K562 (cell line): ENCODE results near the gene ACTL9. TPM values are rescaled to one million over a fixed set of nuclear protein-coding genes. Genes with fewer than 3 reads are reported as not detected.
A peak's percentile ranks its signal among the peaks of the same experiment; 100 is the strongest.

ENCODE experiments used
- BACH1 ChIP-seq: fragments of 200-800 bp; sonication (Bioruptor generic); IDR thresholded peaks from 2 replicates; pipeline ENCODE4 v1.6.1; 2016; ENCODE audit warnings: missing genetic modification characterization, missing compliant biosample characterization
- CHD1 ChIP-seq: fragments of 200-600 bp; sonication (generic); IDR thresholded peaks from one replicate; pipeline ENCODE4 v1.6.1; 2012; ENCODE audit warnings: mild to moderate bottlenecking, moderate library complexity, low read length, inconsistent platforms
- FIP1L1 ChIP-seq: fragments of 200-400 bp; formaldehyde crosslinking; IDR thresholded peaks from 2 replicates; pipeline ENCODE4 v1.6.1; 2018; ENCODE audit warnings: mild to moderate bottlenecking, low read depth, low read length; ENCODE audit not compliant: poor library complexity, severe bottlenecking
- FOSL1 ChIP-seq: fragments of 200-800 bp; sonication (Bioruptor generic); conservative IDR thresholded peaks from 2 replicates; pipeline ENCODE4 v1.6.1; 2016; ENCODE audit warnings: missing genetic modification characterization, missing compliant biosample characterization
- FOXA1 ChIP-seq: fragments of 450-650 bp; IDR thresholded peaks from 2 replicates; pipeline ENCODE4 v1.6.1; 2016; ENCODE audit warnings: mild to moderate bottlenecking, borderline replicate concordance
- FOXA3 ChIP-seq, 2 experiments: fragments of 450-650 bp in 1 of 2; sonication (generic) in 1 of 2; formaldehyde crosslinking; IDR thresholded peaks in 1 of 2; conservative IDR thresholded peaks in 1 of 2; 2 replicates each; pipeline versions ENCODE4 v1.4.0 to v1.8.0; 2020 to 2022; ENCODE audit warnings: mild to moderate bottlenecking in 2 of 2, missing genetic modification reagents in 1 of 2
- FOXK2 ChIP-seq, 2 experiments: fragments of 450-650 bp; IDR thresholded peaks in 1 of 2; conservative IDR thresholded peaks in 1 of 2; 2 replicates each; pipeline ENCODE4 v1.6.1; 2016; ENCODE audit warnings: low read depth in 2 of 2, mild to moderate bottlenecking in 1 of 2
- FOXP1 ChIP-seq: sonication (generic); formaldehyde crosslinking; IDR thresholded peaks from 2 replicates; pipeline ENCODE4 v1.8.0; 2022; ENCODE audit warnings: mild to moderate bottlenecking, missing genetic modification reagents
- HIVEP1 ChIP-seq: fragments of 250-450 bp; sonication (Bioruptor Pico); IDR thresholded peaks from 2 replicates; pipeline ENCODE4 v1.4.0; 2020; ENCODE audit warnings: mild to moderate bottlenecking
- JUND ChIP-seq, 2 experiments: IDR thresholded peaks; 2 replicates in 1 of 2; 3 replicates in 1 of 2; pipeline ENCODE4 v1.6.1; 2011; ENCODE audit warnings: borderline replicate concordance in 2 of 2, low read depth in 2 of 2, low read length in 2 of 2, improper control_type of control experiment in 1 of 2, missing biosample characterization in 1 of 2, missing genetic modification characterization in 1 of 2, missing genetic modification reagents in 1 of 2
- MAFF ChIP-seq: IDR thresholded peaks from 2 replicates; pipeline ENCODE4 v1.6.1; 2012; ENCODE audit warnings: low read length, improper control_type of control experiment
- MTA1 ChIP-seq: fragments of 450-650 bp; IDR thresholded peaks from 2 replicates; pipeline ENCODE4 v1.6.1; 2017; ENCODE audit warnings: borderline replicate concordance
- NR4A1 ChIP-seq, 2 experiments: fragments of 250-450 bp in 1 of 2; fragments of 450-650 bp in 1 of 2; sonication (Bioruptor Pico) in 1 of 2; IDR thresholded peaks; 2 replicates each; pipeline versions ENCODE4 v1.4.0 to v1.6.1; 2016 to 2020; ENCODE audit warnings: mild to moderate bottlenecking in 2 of 2, missing compliant biosample characterization in 1 of 2, missing genetic modification characterization in 1 of 2, moderate library complexity in 1 of 2
- RHOXF2B ChIP-seq: fragments of 250-450 bp; sonication (Bioruptor Pico); conservative IDR thresholded peaks from 2 replicates; pipeline ENCODE4 v1.5.1; 2021
- STAT5B ChIP-seq: fragments of 250-450 bp; sonication (Bioruptor Pico); IDR thresholded peaks from 2 replicates; pipeline ENCODE4 v1.8.0; 2021; ENCODE audit warnings: mild to moderate bottlenecking, inconsistent platforms
- TBP ChIP-seq: optimal IDR thresholded peaks from 2 replicates; pipeline ENCODE3; 2011; ENCODE audit warnings: low read depth, low read length, improper control_type of control experiment
- ZNF184 ChIP-seq: sonication (generic); formaldehyde crosslinking; IDR thresholded peaks from 2 replicates; pipeline ENCODE4 v1.5.0; 2020; ENCODE audit warnings: missing genetic modification reagents
- ZNF274 ChIP-seq: IDR thresholded peaks from 2 replicates; pipeline ENCODE4 v1.6.1; 2011; ENCODE audit warnings: low read depth, mild to moderate bottlenecking, low read length, moderate library complexity, borderline replicate concordance
- ZNF282 ChIP-seq: sonication (generic); formaldehyde crosslinking; IDR thresholded peaks from 2 replicates; pipeline ENCODE4 v1.8.1; 2023; ENCODE audit warnings: missing genetic modification reagents
- ZNF77 ChIP-seq: fragments of 250-450 bp; sonication (Bioruptor Pico); IDR thresholded peaks from 2 replicates; pipeline ENCODE4 v1.5.0; 2020
- polyA plus RNA-seq, 8 experiments: library from polyadenylated mRNA; depleted of rRNA in 4 of 8; stranded (reverse) in 5 of 8; unstranded in 3 of 8; fragments of >200 nt; fragmentation: Nextera tagmentation in 2 of 8; fragmentation: Illumina TruSeq in 1 of 8; extraction: Ambion mirVana in 2 of 8; extraction: Trizol in 1 of 8; gene quantifications; 2 replicates each; pipeline versions ENCODE4 v1.2.1 to v1.2.3, GENCODE V29; 2011 to 2014; ENCODE audit warnings: inconsistent platforms in 1 of 8, missing spikeins in 1 of 8
- total RNA-seq, 7 experiments: library from RNA; depleted of rRNA in 6 of 7; stranded (reverse); fragments of >200 nt in 6 of 7; fragmentation: Illumina TruSeq in 2 of 7; extraction: Trizol in 2 of 7; gene quantifications; 2 replicates each; pipeline versions ENCODE4 v1.2.1 to v1.2.3, GENCODE V29; 2011 to 2021; ENCODE audit warnings: low replicate concordance in 1 of 7
- TF ChIP-seq, protein P1 (sequence below), 2 experiments: fragments of 450-650 bp in 1 of 2; sonication (generic) in 1 of 2; formaldehyde crosslinking; conservative IDR thresholded peaks; 2 replicates each; pipeline versions ENCODE4 v1.4.0 to v1.8.1; 2020 to 2022; ENCODE audit warnings: mild to moderate bottlenecking in 1 of 2, missing genetic modification reagents in 1 of 2
- TF ChIP-seq, protein P2 (sequence below): fragments of 250-450 bp; sonication (Bioruptor Pico); IDR thresholded peaks from 2 replicates; pipeline ENCODE4 v1.8.0; 2022; ENCODE audit warnings: moderate library complexity, mild to moderate bottlenecking, inconsistent platforms
- TF ChIP-seq, protein P3 (sequence below): fragments of 200-800 bp; sonication (Bioruptor generic); IDR thresholded peaks from 2 replicates; pipeline ENCODE4 v1.6.1; 2017; ENCODE audit warnings: missing genetic modification characterization, missing compliant biosample characterization
- TF ChIP-seq, protein P4 (sequence below), 2 experiments: fragments of 200-800 bp in 1 of 2; sonication (Bioruptor generic) in 1 of 2; sonication (generic) in 1 of 2; formaldehyde crosslinking in 1 of 2; IDR thresholded peaks in 1 of 2; conservative IDR thresholded peaks in 1 of 2; 2 replicates each; pipeline versions ENCODE4 v1.5.0 to v1.6.1; 2016 to 2020; ENCODE audit warnings: missing compliant biosample characterization in 1 of 2, missing genetic modification characterization in 1 of 2, missing genetic modification reagents in 1 of 2

ACTL9 gene
- total and polyA plus RNA-seq, 9 of the 15 experiments (the other 6 are each of a cell fraction or from before 2014, with no cell fraction given): not detected

DNA sequence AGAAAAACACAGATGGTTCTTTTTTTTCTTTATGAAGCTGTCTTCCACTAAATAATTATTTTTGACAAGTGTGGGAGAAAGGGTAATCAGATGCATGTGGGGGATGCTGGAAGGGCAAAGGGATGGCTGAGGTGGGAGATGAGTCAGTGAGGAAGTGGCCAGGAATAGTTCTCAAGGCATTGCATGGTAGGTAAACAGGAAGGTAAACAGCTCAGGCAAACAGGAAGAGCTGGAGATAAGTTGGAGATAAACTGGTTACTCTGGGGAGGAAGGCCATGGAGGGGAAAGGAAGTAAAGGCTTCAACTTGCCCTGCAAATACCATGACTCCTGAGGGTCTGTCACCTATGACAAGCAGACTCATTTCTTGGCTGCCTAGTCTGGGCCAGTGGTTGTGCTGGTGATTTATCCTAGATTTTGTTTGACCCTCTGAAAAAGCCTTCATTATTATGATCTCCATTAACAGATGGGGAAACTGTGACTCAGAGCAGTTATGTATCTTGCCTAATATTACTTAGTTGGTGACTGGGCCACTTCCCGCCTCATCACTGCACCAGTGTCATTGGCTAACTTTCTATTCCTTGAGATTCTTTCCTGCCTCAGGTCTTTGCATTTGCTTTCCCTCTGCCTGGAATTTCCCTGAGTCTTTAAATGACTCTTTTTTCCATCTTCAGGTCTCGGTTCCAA, 17.1 kb downstream of the ACTL9 start (continued):
- TF ChIP-seq JUND (IDR thresholded peaks at IDR 0.05; ENCODE audit: borderline replicate concordance, low read depth, low read length) (peak; percentile 43; the same call in 1 of the 2 replicates), JUND (tag; IDR thresholded peaks at IDR 0.05; ENCODE audit: borderline replicate concordance, low read depth, low read length) (no peak), FOXP1 (CRISPR knock-in tag) (peak; percentile 97), TBP (no peak), FOXA1 (no peak; the same call in 1 of the 2 replicates), ZNF77 (no peak), FOXA3 (CRISPR knock-in tag; conservative IDR thresholded peaks at IDR 0.05 in 1 of 2, IDR thresholded peaks at IDR 0.05 in 1 of 2) (peak in 1 of 2 experiments; percentile 89; a peak in 2 of 4 replicates), BACH1 (tag) (peak; percentile 52; the same call in 1 of the 2 replicates), HIVEP1 (CRISPR knock-in tag) (no peak), FOSL1 (tag) (peak; percentile 81), MAFF (no peak), FIP1L1 (no peak), ZNF184 (CRISPR knock-in tag) (no peak), ZNF282 (CRISPR knock-in tag) (no peak), ZNF274 (no peak), STAT5B (CRISPR knock-in tag) (no peak), FOXK2 (conservative IDR thresholded peaks at IDR 0.05 in 1 of 2, IDR thresholded peaks at IDR 0.05 in 1 of 2; ENCODE audit: low read depth in 2 of 2) (0 out of 4 replicates have a peak, but pooled peaks of 1 of the 2 experiments have one; percentile 33), RHOXF2B (CRISPR knock-in tag) (no peak), CHD1 (no peak), NR4A1 (CRISPR knock-in tag; IDR thresholded peaks at IDR 0.05) (no peak), NR4A1 (tag; IDR thresholded peaks at IDR 0.05) (no peak), MTA1 (peak; percentile 46; the same call in 1 of the 2 replicates)
- TF ChIP-seq, protein P1, sequence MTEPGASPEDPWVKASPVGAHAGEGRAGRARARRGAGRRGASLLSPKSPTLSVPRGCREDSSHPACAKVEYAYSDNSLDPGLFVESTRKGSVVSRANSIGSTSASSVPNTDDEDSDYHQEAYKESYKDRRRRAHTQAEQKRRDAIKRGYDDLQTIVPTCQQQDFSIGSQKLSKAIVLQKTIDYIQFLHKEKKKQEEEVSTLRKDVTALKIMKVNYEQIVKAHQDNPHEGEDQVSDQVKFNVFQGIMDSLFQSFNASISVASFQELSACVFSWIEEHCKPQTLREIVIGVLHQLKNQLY (CRISPR knock-in tag; conservative IDR thresholded peaks at IDR 0.05): no peak
- TF ChIP-seq, protein P2, sequence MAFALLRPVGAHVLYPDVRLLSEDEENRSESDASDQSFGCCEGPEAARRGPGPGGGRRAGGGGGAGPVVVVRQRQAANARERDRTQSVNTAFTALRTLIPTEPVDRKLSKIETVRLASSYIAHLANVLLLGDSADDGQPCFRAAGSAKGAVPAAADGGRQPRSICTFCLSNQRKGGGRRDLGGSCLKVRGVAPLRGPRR (CRISPR knock-in tag): no peak
- TF ChIP-seq, protein P3, sequence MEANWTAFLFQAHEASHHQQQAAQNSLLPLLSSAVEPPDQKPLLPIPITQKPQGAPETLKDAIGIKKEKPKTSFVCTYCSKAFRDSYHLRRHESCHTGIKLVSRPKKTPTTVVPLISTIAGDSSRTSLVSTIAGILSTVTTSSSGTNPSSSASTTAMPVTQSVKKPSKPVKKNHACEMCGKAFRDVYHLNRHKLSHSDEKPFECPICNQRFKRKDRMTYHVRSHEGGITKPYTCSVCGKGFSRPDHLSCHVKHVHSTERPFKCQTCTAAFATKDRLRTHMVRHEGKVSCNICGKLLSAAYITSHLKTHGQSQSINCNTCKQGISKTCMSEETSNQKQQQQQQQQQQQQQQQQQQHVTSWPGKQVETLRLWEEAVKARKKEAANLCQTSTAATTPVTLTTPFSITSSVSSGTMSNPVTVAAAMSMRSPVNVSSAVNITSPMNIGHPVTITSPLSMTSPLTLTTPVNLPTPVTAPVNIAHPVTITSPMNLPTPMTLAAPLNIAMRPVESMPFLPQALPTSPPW (CRISPR knock-in tag): no peak
- TF ChIP-seq, protein P4, sequence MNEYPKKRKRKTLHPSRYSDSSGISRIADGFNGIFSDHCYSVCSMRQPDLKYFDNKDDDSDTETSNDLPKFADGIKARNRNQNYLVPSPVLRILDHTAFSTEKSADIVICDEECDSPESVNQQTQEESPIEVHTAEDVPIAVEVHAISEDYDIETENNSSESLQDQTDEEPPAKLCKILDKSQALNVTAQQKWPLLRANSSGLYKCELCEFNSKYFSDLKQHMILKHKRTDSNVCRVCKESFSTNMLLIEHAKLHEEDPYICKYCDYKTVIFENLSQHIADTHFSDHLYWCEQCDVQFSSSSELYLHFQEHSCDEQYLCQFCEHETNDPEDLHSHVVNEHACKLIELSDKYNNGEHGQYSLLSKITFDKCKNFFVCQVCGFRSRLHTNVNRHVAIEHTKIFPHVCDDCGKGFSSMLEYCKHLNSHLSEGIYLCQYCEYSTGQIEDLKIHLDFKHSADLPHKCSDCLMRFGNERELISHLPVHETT (CRISPR knock-in tag; conservative IDR thresholded peaks at IDR 0.05 in 1 of 2, IDR thresholded peaks at IDR 0.05 in 1 of 2): no peak
